ENCODE measurements around the gene EXOC6B.

EXOC6B gene

GRCh38 chr2:72191441-72191840 is 634.4 kb downstream of the EXOC6B start:
- in situ Hi-C loops (cut with HindIII; ENCODE audit: low sequenced_read_pairs), result no loop called here

GRCh38 chr2:72185206-72185605 is 640.6 kb downstream of the EXOC6B start:
- in situ Hi-C loops (cut with HindIII; ENCODE audit: low sequenced_read_pairs), result no loop called here

GRCh38 chr2:72183466-72183865 is 642.4 kb downstream of the EXOC6B start:
- in situ Hi-C loops (cut with HindIII; ENCODE audit: low sequenced_read_pairs), result no loop called here

GRCh38 chr2:72183016-72183415 is 642.8 kb downstream of the EXOC6B start:
- in situ Hi-C loops (cut with HindIII; ENCODE audit: low sequenced_read_pairs), result no loop called here

- in situ Hi-C loops (cut with HindIII; ENCODE audit: low sequenced_read_pairs), result no loop called here
Measured at GRCh38 chr2:72182547-72182946, 643.3 kb downstream of the EXOC6B start.

- in situ Hi-C loops (cut with HindIII; ENCODE audit: low sequenced_read_pairs), result no loop called here
Measured at GRCh38 chr2:72181616-72182015, 644.2 kb downstream of the EXOC6B start.

- in situ Hi-C loops (cut with HindIII; ENCODE audit: low sequenced_read_pairs), result no loop called here
Measured at GRCh38 chr2:72180351-72180750, 645.5 kb downstream of the EXOC6B start.

- in situ Hi-C loops (cut with HindIII; ENCODE audit: low sequenced_read_pairs), result no loop called here
Measured at GRCh38 chr2:72178551-72178950, 647.3 kb downstream of the EXOC6B start.

GRCh38 chr2:72176281-72176680 is 649.6 kb downstream of the EXOC6B start:
- in situ Hi-C loops (cut with HindIII; ENCODE audit: low sequenced_read_pairs), result no loop called here

- in situ Hi-C loops (cut with HindIII; ENCODE audit: low sequenced_read_pairs), result no loop called here
Measured at GRCh38 chr2:72175636-72176035, 650.2 kb downstream of the EXOC6B start.

GRCh38 chr2:72173640-72174321 is 652.1 kb downstream of the EXOC6B start:
- in situ Hi-C loops (cut with HindIII; ENCODE audit: low sequenced_read_pairs), result loop anchor here (25.0 kb wide), 1 partner anchor 361 kb away; no protein-coding TSS in a partner anchor

GRCh38 chr2:72172478-72172877 is 653.4 kb downstream of the EXOC6B start:
- in situ Hi-C loops (cut with HindIII; ENCODE audit: low sequenced_read_pairs), result loop anchor here (25.0 kb wide), 1 partner anchor 360 kb away; no protein-coding TSS in a partner anchor

GRCh38 chr2:72166279-72166678 is 659.6 kb downstream of the EXOC6B start:
- in situ Hi-C loops (cut with HindIII; ENCODE audit: low sequenced_read_pairs), result loop anchor here (25.0 kb wide), 1 partner anchor 354 kb away; no protein-coding TSS in a partner anchor

- in situ Hi-C loops (cut with HindIII; ENCODE audit: low sequenced_read_pairs), result loop anchor here (25.0 kb wide), 1 partner anchor 353 kb away; no protein-coding TSS in a partner anchor
Measured at GRCh38 chr2:72165792-72166191, 660.0 kb downstream of the EXOC6B start.

GRCh38 chr2:72162574-72162973 is 663.3 kb downstream of the EXOC6B start:
- in situ Hi-C loops (cut with HindIII; ENCODE audit: low sequenced_read_pairs), result loop anchor here (25.0 kb wide), 1 partner anchor 350 kb away; no protein-coding TSS in a partner anchor

- in situ Hi-C loops (cut with HindIII; ENCODE audit: low sequenced_read_pairs), result loop anchor here (25.0 kb wide), 1 partner anchor 347 kb away; no protein-coding TSS in a partner anchor
Measured at GRCh38 chr2:72159211-72159993, 666.4 kb downstream of the EXOC6B start.

GRCh38 chr2:72157871-72158771 is 667.7 kb downstream of the EXOC6B start:
- in situ Hi-C loops (cut with HindIII; ENCODE audit: low sequenced_read_pairs), result loop anchor here (25.0 kb wide), 1 partner anchor 346 kb away; no protein-coding TSS in a partner anchor

GRCh38 chr2:72156872-72157271 is 669.0 kb downstream of the EXOC6B start:
- in situ Hi-C loops (cut with HindIII; ENCODE audit: low sequenced_read_pairs), result loop anchor here (25.0 kb wide), 1 partner anchor 345 kb away; no protein-coding TSS in a partner anchor

GRCh38 chr2:72155737-72156136 is 670.1 kb downstream of the EXOC6B start:
- in situ Hi-C loops (cut with HindIII; ENCODE audit: low sequenced_read_pairs), result loop anchor here (25.0 kb wide), 1 partner anchor 343 kb away; no protein-coding TSS in a partner anchor

- in situ Hi-C loops (cut with HindIII; ENCODE audit: low sequenced_read_pairs), result loop anchor here (25.0 kb wide), 1 partner anchor 343 kb away; no protein-coding TSS in a partner anchor
Measured at GRCh38 chr2:72155151-72155550, 670.7 kb downstream of the EXOC6B start.

All from DLD1 (cell line).